ENCODE measurements around the gene SLC4A7.

DNA sequence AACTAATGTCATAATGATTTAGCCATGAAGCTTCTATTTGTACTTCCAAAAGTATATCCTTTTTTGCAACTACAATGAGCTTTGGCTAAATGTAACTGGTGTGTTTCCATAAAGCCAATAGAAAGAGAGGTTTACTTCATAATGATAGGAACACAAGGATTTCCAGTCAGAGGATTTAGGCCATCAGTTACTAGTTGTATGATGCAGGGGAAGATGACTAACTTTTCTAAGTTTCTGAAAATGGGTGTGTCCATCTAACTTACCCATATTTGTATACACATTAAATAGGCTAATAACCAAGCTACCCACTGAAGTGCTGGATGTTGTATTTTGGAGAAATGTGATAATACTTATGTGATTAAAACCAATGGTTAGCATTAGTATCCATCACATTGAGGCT is 55.7 kb downstream of the SLC4A7 start:
- TF ChIP-seq, protein P1, sequence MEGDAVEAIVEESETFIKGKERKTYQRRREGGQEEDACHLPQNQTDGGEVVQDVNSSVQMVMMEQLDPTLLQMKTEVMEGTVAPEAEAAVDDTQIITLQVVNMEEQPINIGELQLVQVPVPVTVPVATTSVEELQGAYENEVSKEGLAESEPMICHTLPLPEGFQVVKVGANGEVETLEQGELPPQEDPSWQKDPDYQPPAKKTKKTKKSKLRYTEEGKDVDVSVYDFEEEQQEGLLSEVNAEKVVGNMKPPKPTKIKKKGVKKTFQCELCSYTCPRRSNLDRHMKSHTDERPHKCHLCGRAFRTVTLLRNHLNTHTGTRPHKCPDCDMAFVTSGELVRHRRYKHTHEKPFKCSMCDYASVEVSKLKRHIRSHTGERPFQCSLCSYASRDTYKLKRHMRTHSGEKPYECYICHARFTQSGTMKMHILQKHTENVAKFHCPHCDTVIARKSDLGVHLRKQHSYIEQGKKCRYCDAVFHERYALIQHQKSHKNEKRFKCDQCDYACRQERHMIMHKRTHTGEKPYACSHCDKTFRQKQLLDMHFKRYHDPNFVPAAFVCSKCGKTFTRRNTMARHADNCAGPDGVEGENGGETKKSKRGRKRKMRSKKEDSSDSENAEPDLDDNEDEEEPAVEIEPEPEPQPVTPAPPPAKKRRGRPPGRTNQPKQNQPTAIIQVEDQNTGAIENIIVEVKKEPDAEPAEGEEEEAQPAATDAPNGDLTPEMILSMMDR (conservative IDR thresholded peaks at IDR 0.05 in 1 of 2, IDR thresholded peaks at IDR 0.05 in 1 of 2; ENCODE audit: low read depth in 1 of 2, low read length in 2 of 2) = no peak
- no peak for TF ChIP-seq EZH2 (IDR thresholded peaks at IDR 0.05; ENCODE audit: low read length, missing control alignments)
